ENCODE measurements around the gene MTERF4. TPM values are rescaled to one million over a fixed set of nuclear protein-coding genes. Genes with fewer than 3 reads are reported as not detected.
"Not testable (repeated sequence)": the region's sequence is repeated elsewhere in the genome, so short reads cannot be mapped to it uniquely, and the experiment has no call there.

MTERF4 gene
- total RNA-seq, 6 donors from 2014 or later = 22.3 to 54.4 (median 25.4) TPM

DNA sequence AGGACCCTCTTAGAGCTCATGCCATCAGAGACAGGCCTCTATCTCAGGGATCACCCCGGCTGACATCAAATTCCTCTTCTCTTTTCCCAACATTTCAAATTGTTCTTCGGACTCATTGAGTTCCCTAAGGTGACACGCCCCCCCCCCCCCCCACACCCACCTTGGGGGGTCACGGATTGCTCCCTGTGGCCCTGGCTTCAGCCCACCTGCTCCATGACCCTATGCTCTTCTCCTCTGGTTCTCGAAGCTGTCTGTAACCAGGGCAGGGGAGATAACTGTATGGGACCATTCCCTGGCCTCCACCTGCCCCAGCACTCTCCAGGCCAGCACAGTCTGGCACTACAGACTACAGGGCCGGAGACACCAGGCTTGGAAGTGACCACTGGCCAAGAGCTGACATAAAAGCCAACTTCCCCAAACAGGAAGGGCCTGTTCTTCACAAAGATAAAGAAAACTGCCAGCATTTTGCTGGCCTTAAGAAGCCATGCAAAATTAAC lies 7.1 kb downstream of the MTERF4 start:
- peaks cover 15 to 97% (median 66%) of the 10 kb centered on the region in 4 donors for H3K36me3 ChIP-seq
- H3K27me3 ChIP-seq = no peaks in the 10 kb centered on the region
- H3K9me3 ChIP-seq = no peaks in the 10 kb centered on the region
- ATAC-seq (ENCODE audit: low FRiP score in 2 of 2) = no peak
- peak overlapping the region in 2 of 4 donors; percentile 45 to 72 for H3K27ac ChIP-seq
- H3K4me1 ChIP-seq = peaks cover 15 to 37% (median 24%) of the 10 kb centered on the region in 4 donors
- H3K4me3 ChIP-seq = no peak overlapping the region
- DNase-seq = no peak
- TF ChIP-seq EP300 (IDR thresholded peaks at IDR 0.05) (no peak), POLR2A (IDR thresholded peaks at IDR 0.05) (no peak), POLR2AphosphoS5 (IDR thresholded peaks at IDR 0.05) (no peak)
- TF ChIP-seq, protein P1, sequence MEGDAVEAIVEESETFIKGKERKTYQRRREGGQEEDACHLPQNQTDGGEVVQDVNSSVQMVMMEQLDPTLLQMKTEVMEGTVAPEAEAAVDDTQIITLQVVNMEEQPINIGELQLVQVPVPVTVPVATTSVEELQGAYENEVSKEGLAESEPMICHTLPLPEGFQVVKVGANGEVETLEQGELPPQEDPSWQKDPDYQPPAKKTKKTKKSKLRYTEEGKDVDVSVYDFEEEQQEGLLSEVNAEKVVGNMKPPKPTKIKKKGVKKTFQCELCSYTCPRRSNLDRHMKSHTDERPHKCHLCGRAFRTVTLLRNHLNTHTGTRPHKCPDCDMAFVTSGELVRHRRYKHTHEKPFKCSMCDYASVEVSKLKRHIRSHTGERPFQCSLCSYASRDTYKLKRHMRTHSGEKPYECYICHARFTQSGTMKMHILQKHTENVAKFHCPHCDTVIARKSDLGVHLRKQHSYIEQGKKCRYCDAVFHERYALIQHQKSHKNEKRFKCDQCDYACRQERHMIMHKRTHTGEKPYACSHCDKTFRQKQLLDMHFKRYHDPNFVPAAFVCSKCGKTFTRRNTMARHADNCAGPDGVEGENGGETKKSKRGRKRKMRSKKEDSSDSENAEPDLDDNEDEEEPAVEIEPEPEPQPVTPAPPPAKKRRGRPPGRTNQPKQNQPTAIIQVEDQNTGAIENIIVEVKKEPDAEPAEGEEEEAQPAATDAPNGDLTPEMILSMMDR (IDR thresholded peaks at IDR 0.05) = no peak
- 60 to 86% methylated on average over 4 to 6 of the region's 6 CpGs for WGBS, 2 donors

DNA sequence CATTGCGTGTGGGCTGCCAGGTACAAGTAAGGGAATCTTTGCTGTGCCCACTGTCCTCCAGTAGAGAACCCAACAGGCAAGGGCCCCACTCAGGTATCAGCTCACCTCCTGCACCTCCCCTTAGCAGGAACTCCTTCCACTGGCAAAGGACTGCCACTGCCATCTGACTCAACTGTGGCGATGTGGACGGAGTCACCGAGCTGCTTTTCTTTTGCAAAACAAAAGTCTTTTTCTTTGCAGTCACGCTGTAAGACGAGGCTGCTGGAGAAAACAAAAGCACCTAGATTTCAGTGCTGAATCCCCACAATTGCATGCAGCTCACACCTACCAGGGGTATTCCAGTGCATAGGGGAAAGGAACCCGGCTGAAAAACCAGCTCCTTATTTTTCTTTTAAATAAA lies 7.9 kb downstream of the MTERF4 start:
- Histone ChIP-seq H3K36me3 (peaks cover 15 to 96% (median 65%) of the 10 kb centered on the region in 4 donors), H3K9me3 (no peaks in the 10 kb centered on the region), H3K4me1 (peaks cover 15 to 37% (median 22%) of the 10 kb centered on the region in 4 donors), H3K27ac (peak overlapping the region in 1 of 4 donors; percentile 37), H3K27me3 (no peaks in the 10 kb centered on the region), H3K4me3 (no peak overlapping the region)
- TF ChIP-seq POLR2AphosphoS5 (IDR thresholded peaks at IDR 0.05) = no peak
- no peak for TF ChIP-seq EP300 (IDR thresholded peaks at IDR 0.05)
- TF ChIP-seq, protein P1 (IDR thresholded peaks at IDR 0.05) = no peak
- no peak for TF ChIP-seq POLR2A (IDR thresholded peaks at IDR 0.05)
- DNase-seq (no peak), ATAC-seq (ENCODE audit: low FRiP score in 2 of 2) (no peak)
- 92 to 95% methylated on average over 7 of the region's 7 CpGs for WGBS, 2 donors

DNA sequence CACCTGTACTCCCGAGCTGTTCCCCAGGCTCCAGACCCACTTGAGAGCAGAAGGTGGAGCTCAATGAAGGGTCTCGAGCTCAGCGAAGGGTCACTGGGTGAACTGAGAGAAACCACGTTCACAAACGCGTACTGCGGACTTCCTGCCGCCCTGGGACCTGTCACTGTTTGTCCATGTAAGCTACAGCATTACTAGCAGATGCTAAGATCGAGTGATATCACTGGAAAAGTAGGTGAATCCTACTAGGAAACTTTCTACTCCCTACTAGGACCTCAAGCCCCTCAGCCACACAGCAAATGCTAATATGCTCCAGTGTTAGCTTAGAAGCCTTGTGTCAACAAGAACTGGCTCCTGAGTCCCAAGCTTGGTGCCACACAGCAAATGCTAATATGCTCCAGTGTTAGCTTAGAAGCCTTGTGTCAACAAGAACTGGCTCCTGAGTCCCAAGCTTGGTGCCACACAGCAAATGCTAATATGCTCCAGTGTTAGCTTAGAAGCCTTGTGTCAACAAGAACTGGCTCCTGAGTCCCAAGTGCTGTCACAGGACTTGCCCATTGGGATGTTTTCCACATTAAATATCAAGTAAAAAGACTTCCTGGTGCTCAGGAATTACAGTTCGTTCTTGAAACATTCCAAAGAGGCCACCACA lies 8.8 kb downstream of the MTERF4 start:
- 60 to 76% methylated on average over 10 of the region's 10 CpGs for WGBS, 2 donors
- Histone ChIP-seq H3K36me3 (peaks cover 15 to 96% (median 70%) of the 10 kb centered on the region in 4 donors), H3K27ac (peak overlapping the region in 2 of 4 donors; percentile 13 to 37), H3K4me1 (peaks cover 15 to 40% (median 23%) of the 10 kb centered on the region in 4 donors)
- H3K4me3 ChIP-seq, H3K27me3 ChIP-seq, DNase-seq, H3K9me3 ChIP-seq: not testable (repeated sequence)
- ATAC-seq (ENCODE audit: low FRiP score in 2 of 2) = peak in 1 of 2 donors; percentile 27

DNA sequence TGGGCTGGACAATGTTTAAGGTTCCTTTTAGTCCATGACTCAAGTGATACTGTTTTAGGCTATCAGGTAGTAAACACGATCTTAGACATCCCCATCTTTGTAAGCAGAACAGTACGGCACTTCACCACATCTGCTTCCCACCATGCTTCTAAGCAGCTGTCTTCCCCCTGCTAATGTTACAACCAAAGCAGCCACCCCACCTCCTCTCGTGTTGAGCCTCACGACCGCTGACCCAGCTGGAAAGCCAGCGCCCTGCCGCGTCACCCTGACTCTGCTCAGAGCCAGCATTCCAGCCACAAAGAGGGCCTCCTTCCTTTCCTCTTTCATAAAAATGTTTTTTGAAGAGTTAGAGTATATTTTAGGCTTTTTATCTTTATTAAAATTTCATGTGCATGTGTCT lies 9.4 kb downstream of the MTERF4 start:
- Histone ChIP-seq H3K36me3 (peaks cover 15 to 96% (median 74%) of the 10 kb centered on the region in 4 donors), H3K4me3 (no peak overlapping the region), H3K9me3 (no peaks in the 10 kb centered on the region), H3K27me3 (no peaks in the 10 kb centered on the region), H3K27ac (peak overlapping the region in 2 of 4 donors; percentile 13 to 37), H3K4me1 (peaks cover 15 to 42% (median 23%) of the 10 kb centered on the region in 4 donors)
- TF ChIP-seq, protein P1 (IDR thresholded peaks at IDR 0.05) = no peak
- TF ChIP-seq POLR2A (IDR thresholded peaks at IDR 0.05) (no peak), POLR2AphosphoS5 (IDR thresholded peaks at IDR 0.05) (no peak)
- DNase-seq (peak in 1 of 2 donors; percentile 54), ATAC-seq (ENCODE audit: low FRiP score in 2 of 2) (no peak)
- 76 to 81% methylated on average over 8 of the region's 8 CpGs for WGBS, 2 donors

DNA sequence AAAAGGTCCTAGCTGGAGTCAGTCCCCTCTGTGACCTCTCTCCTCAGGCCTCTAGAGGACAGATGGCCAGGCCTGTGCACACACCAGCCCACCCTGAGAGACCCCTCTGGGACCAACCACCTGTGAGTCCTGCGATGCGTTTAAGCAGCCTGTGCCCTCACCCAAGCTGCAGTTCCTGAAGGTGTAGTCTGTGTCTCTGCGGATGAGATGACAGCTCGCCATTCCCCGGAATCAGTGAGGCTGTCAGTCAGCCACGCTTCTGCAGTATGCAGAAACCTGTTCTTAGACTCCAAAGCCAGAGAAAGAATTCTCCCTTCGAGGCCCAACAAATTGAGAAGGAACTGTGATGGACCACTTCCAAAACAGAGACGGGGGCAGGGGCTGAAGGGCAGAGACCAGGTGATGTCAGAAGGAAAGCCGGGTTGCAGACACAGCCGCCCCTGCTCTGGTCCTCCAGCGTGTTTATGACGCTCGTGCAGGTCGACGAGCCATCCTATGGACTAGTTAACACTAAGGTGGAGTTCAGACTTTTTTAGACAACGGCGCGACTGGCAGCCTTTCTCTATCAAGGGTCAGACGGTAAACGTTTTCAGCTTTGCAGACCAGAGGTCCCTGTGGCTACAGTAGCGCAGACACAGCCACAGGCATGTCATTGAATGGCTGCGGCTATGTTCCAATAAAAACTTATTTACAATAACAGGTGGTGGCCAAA lies 10.2 kb downstream of the MTERF4 start:
- DNase-seq (no peak), ATAC-seq (ENCODE audit: low FRiP score in 2 of 2) (no peak)
- no peak overlapping the region for H3K27ac ChIP-seq
- TF ChIP-seq EP300 (IDR thresholded peaks at IDR 0.05) (no peak), POLR2A (IDR thresholded peaks at IDR 0.05) (no peak), POLR2AphosphoS5 (IDR thresholded peaks at IDR 0.05) (no peak)
- TF ChIP-seq, protein P1 (IDR thresholded peaks at IDR 0.05) = no peak
- H3K9me3 ChIP-seq = no peaks in the 10 kb centered on the region
- H3K36me3 ChIP-seq = peaks cover 15 to 96% (median 73%) of the 10 kb centered on the region in 4 donors
- peaks cover 15 to 42% (median 23%) of the 10 kb centered on the region in 4 donors for H3K4me1 ChIP-seq
- no peak overlapping the region for H3K4me3 ChIP-seq
- WGBS, 2 donors = 90% methylated on average over 18 to 22 of the region's 22 CpGs
- no peaks in the 10 kb centered on the region for H3K27me3 ChIP-seq
